Globus pallidus (tissue), 1 donor: Measurements from ENCODE around the gene SEPTIN14.
"Not testable (repeated sequence)": the region's sequence is repeated elsewhere in the genome, so short reads cannot be mapped to it uniquely, and the experiment has no call there.

Experiments used
- DNase-seq: peaks from one replicate; pipeline ENCODE4 v3.0.0-alpha.2; 2015; ENCODE audit warnings: low spot score

The SEPTIN14 gene

DNA sequence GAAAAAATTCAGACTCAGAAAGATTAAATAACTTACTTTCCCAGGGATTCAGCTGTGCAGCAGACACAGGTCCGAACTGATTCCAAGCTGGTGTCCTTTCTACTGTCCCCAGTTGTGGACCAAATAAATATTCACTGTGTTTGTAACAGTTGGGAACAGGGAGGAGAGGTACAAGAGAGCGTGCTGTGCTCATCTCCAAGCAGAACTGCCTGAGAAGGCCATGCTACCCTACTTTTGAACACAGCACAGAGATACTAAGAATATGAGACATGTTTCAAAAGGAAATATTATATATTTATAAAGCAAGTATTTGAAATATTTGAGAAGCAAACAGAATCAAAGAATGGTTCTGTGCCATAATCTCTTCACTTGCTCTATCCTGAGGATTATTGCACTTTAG is at the start of gene SEPTIN14:
Gene SEPTIN14, minus strand, starts transcription at position 101 of the 400 bp plus-strand sequence. CDS start 756 bp downstream, outside the sequence.
- DNase-seq, result not testable (repeated sequence)

GRCh38 chr7:55903985-55904759 is 41.6 kb upstream of the SEPTIN14 start:
- DNase-seq, result no peak

- not testable (repeated sequence) for DNase-seq
Observed at GRCh38 chr7:55901059-55901458, 38.5 kb upstream of the SEPTIN14 start.

DNA sequence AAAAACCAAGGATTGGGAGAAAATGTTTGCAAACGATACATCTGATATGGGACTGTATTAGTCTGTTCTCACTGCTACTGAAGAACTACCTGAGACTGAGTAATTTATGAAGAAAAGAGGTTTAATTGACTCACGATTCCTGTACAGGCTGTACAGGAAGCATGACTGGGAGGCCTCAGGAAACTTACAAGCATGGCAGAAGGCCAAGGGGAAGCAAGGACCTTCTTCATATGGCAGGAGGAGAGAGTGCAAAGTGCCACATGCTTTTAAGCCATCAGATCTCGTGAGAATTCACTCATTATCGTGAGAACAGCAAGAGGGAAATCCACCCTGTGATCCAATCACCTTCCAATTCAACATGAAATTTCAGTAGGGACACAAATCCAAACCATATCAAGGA is 35.7 kb upstream of the SEPTIN14 start:
- no peak for DNase-seq

DNA sequence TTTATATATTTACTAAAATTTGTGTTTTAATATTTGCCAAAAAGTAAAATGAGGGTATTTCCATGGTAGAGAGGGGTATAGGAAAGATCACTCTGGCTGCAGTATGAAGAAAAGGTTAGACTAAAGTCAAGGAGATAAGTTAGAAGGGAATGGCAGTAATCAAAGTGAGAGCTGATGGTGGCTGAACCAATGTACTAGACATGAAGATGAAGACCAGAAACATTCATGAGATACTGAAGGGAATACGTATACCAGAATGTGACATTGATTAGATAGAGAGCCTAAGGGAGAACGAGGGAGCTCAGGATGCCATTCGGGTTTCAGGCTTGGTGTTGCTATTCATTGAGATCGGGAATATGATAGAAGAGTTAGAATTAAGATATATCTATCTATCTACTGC is 32.5 kb upstream of the SEPTIN14 start:
- no peak for DNase-seq

- no peak for DNase-seq
Observed at GRCh38 chr7:55893940-55894339, 31.4 kb upstream of the SEPTIN14 start.

GRCh38 chr7:55888378-55888777 is 25.8 kb upstream of the SEPTIN14 start:
- peak; percentile 11 for DNase-seq

GRCh38 chr7:55887821-55888247 is 25.3 kb upstream of the SEPTIN14 start:
- peak; percentile 29 for DNase-seq

DNA sequence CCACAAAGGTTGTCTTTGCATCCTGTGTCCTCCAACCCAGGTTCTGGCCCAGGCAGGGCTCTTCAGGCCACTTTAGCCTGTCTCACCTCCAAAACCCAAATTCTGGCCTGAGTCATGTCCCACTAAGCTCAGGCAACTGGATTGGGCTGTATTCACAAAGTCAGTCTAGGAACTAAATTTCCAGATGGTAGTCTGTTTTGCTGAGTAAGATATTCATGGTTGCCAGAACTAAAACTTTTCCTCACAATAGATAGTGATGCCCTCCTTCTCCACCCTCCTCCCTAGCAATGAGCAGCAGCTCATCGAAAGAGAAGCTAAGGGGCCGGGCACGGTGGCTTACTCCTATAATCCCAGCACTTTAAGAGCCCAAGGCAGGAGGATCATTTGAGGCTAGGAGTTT is 21.8 kb upstream of the SEPTIN14 start:
- DNase-seq, result no peak

DNA sequence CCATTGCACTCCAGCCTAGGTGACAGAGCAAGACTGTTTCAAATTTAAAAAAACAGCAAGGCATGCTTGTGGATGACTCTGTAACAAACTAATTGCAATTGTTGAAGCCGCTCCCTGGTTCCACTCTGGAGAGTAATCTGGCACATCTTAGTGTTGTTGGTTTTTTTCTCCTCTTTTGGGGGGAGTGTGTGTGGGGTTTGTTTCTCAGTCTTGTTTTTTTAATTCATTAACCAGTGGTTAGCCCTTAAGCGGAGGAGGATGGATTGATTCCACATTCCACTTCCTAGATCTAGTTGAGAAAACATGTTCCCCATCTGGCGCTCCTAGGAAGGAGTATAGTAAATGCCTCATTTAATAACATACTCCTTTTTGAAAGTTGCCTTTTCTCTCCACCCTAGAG is 16.1 kb upstream of the SEPTIN14 start:
- no peak for DNase-seq

DNA sequence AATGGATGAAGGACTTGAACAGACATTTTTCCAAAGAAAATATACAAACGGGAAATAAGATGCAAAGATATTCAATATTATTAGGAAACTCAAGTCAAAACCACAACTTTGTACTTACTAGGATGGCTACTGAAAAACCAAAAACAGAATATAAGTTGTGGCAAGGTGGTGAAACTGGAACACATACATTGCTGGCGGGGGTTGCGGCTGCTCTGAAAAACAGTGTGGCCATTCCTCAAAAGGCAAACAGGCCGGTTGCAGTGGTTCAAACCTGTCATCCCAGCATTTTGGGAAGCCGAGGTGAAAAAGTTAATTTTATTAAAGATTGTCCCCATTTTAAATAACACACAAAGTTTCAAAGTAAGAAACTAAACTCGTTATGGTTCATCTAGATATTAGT is 14.8 kb upstream of the SEPTIN14 start:
- DNase-seq, result no peak

DNA sequence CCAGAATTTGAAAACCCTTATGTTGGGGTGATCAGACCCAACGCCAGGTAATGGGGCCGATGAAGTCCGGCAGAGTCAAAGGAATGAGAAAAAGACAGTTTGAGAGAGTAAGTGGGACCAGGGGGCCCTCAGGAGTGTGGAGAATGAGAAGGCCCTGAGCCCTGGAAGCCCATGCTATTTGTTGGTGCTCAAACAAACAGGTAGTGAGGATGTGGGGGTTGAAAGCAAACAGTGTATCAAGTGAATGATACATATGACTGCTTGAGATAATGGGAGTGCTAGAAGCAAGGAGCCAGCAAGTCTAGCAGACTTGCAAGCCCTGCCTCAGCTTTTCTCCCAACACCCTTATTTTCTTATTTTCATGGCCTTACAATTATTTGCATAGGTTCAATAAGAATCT is 11.2 kb upstream of the SEPTIN14 start:
- DNase-seq, result no peak

DNA sequence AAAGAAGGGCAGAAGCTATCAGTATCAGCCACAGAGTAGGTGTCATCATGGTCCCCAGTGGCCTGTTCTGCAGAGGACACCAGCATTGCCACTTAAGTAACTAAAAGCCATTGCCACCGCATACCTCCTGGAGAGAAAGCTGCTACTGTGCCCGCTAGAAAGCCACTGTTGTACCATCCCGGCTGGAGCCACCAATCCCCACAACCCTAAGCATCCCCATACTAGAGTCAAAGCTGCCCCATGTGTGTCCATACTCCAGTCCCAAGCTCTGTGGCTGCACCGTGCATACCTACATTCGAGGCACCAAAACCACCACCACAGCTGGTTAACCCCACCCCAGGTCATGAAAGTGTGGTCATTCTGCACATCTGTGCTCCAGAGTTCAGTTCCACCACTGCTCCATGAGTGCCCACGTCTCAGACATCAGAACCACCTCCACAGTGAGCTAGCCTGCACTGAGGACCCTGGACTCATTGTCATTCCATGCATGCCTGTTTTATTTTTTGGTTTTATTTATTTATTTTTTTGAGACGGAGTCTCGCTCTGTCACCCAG is 9.5 kb upstream of the SEPTIN14 start:
- DNase-seq, result no peak

DNA sequence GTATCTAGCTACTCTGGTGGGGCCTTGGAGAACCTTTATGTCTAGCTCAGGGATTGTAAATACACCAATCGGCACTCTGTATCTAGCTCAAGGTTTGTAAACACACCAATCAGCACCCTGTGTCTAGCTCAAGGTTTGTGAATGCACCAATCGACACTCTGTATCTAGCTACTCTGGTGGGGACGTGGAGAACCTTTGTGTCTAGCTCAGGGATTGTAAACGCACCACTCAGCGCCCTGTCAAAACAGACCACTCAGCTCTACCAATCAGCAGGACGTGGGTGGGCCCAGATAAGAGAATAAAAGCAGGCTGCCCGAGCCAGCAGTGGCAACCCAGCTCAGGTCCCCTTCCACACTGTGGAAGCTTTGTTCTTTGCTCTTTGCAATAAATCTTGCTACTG is 6.4 kb upstream of the SEPTIN14 start:
- DNase-seq, result not testable (repeated sequence)

DNA sequence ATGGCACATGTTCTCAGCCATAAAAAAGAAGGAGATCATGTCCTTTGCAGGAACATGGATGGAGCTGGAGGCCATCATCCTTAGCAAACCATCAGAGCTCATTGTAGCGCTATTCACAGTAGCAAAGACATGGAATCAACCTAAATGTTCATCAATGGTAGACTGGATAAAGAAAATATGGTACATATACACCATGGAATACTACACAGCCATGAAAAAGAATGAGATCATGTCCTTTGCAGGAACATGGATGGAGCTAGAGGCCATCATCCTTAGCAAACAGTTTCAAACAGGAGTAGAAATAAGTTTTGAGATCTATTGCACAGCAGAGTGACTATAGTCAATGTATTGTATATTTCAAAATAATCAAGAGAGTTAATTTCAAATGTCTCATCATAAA is 17.4 kb downstream of the SEPTIN14 start:
- not testable (repeated sequence) for DNase-seq

DNA sequence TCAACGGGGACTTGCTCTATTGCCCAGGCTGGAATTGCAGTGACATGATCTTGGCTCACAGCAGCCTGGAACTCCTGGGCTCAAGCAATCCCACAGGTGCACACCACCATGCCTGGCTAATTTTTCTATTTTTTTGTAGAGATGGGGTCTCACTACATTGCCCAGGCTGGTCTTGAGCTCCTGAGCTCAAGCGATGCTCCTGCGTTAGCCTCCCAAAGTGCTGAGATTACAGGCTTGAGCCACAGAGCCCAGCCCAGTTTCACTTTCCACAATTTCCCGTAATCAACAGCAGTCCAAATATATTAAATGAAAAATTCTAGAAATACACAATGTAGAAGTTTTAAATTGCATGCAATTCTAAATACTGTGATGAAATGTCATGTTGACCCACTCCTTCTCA is 24.0 kb downstream of the SEPTIN14 start:
- no peak for DNase-seq

DNA sequence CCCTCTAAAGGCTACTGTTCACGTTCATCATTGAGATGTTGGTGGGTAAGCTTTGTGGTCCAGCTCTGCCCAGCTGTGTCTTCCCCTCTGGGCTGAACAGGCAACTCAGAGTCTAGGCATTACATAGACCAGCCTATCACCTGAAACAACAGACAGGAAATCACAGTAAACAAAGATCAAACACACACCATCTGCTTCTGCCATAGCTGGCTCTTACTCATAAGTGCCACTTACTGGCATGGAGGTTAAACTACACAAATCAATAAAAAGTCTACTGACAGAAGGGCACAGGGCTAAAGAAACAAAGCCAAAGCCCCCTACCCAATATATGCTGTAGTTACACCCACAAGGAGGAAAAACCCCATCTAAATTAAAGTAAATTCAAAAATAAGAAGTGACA is 35.0 kb downstream of the SEPTIN14 start:
- no peak for DNase-seq

- no peak for DNase-seq
Observed at GRCh38 chr7:55818686-55819085, 43.9 kb downstream of the SEPTIN14 start.

DNA sequence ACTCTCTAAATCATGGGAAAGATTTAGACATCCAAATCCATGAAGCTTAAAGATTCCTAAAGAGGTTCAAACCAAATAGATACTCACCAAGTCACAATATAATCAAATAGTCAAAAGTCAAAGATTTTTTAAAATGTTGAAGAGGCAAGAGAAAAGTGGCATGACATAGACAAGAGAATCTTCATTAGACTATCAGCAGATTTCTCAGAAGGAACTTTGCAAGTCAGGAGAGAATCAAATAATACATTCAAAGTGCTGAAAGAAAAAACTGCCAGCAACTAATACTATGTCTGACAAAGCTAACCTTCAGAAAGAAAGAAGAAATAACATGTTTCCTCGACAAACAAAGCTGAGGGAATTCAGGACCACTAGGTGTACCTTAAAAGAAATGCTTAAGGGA is 65.3 kb downstream of the SEPTIN14 start:
- DNase-seq, result not testable (repeated sequence)

DNA sequence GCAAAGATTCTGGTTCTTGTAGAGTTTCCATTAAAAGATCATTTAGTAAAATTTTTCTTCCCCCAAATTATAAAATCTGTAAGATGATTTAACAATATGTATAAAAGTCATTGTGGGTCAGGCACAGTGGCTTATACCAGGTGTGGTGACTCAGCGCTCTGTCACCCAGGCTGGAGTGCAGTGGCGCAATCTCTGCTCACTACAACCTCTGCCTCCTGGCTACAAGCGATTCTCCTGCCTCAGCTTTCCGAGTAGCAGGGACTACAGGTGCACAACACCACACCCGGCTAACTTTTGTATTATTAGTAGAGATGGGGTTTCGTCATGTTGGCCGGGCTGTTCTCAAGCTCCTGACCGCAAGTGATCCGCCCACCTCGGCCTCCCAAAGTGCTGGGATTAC is 68.0 kb downstream of the SEPTIN14 start:
- DNase-seq, result no peak

DNA sequence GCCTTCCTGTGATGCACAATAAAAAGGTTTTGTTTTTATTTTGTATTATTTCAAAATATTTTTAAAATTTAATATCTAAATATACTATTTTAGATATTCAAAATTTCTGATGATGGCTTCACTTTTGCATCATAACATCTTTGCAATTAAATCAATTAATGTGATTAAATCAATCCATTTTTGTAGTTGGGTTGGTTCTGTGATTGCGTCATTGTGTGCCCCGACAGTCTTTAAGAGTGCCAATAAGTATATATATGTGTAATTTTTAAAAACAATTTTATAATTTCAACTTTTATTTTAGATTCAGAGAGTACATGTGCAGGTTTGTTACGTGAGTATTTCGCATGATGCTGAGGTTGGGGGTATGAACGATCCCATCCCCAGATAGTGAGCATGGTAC is 70.5 kb downstream of the SEPTIN14 start:
- DNase-seq, result no peak

DNA sequence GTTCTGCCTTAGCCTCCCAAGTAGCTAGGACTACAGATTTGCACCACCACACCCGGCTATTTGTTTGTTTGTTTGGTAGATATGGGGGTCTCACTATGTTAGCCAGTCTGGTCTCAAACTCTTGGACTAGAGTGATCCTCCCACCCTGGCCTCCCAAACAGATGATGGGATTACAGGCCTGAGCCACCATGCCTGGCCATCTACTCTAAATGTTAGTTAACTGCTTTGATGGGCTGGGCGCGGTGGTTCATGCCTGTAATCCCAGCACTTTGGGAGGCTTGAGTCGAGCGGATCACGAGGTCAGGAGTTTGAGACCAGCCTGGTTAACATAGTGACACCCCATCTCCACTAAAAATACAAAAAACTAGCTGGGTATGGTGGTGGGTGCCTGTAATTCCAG is 74.8 kb downstream of the SEPTIN14 start:
- no peak for DNase-seq

DNA sequence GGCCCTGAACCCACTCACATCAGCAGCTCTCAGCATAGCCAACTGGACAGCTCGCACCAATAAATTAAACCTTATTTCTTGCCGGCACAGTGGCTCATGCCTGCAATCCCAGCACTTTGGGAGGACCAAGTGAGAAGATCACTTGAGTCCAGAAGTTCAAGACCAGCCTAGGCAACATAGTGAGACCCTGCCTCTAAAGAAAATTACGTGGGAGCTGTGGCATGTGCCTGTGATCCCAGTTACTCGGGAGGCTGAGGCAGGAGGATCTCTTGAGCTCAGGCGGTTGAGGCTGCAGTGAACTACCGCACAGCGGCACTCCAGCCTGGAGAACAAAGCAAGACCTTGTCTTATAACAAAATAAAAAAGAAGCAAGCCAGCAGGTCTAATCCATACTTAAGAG is 75.7 kb downstream of the SEPTIN14 start:
- DNase-seq, result no peak

- DNase-seq, result not testable (repeated sequence)
Observed at GRCh38 chr7:55785444-55785843, 77.1 kb downstream of the SEPTIN14 start.
